Measurements from ENCODE around the gene A4GALT. TPM values are rescaled to one million over a fixed set of nuclear protein-coding genes. Genes with fewer than 3 reads are reported as not detected.
A peak's percentile ranks its signal among the peaks of the same experiment; 100 is the strongest.

A4GALT gene
- total RNA-seq, 1 experiment from 2014 or later = 29.3 TPM

- DNase-seq (ENCODE audit: low read depth) = peak; percentile 86
Measured at GRCh38 chr22:42649246-42650099, 71.2 kb downstream of the A4GALT start, which contains the start of gene CYB5R3. TSS of gene CYB5R3 (minus strand) at chr22:42649392. CDS start at chr22:42649315, 77 bp downstream.

- DNase-seq (ENCODE audit: low read depth) = peak; percentile 57
Measured at GRCh38 chr22:42648368-42649245, 72.1 kb downstream of the A4GALT start.

GRCh38 chr22:42648017-42648367 lies 72.7 kb downstream of the A4GALT start:
- no peak for DNase-seq (ENCODE audit: low read depth)

GRCh38 chr22:42646569-42647525 lies 73.8 kb downstream of the A4GALT start:
- no peak for DNase-seq (ENCODE audit: low read depth)

- DNase-seq (ENCODE audit: low read depth) = peak; percentile 62
Measured at GRCh38 chr22:42645938-42646568, 74.6 kb downstream of the A4GALT start.

- DNase-seq (ENCODE audit: low read depth) = no peak
Measured at GRCh38 chr22:42645341-42645937, 75.2 kb downstream of the A4GALT start.

- peak; percentile 77 for DNase-seq (ENCODE audit: low read depth)
Measured at GRCh38 chr22:42644422-42645340, 76.0 kb downstream of the A4GALT start.

- DNase-seq (ENCODE audit: low read depth) = no peak
Measured at GRCh38 chr22:42643634-42644421, 76.8 kb downstream of the A4GALT start.

GRCh38 chr22:42642806-42643633 lies 77.7 kb downstream of the A4GALT start:
- no peak for DNase-seq (ENCODE audit: low read depth)

Other genes with a start within 250 kb of the A4GALT start
- gene RRP7A, start 201.1 kb downstream of the A4GALT start, total RNA-seq (2014; rRNA removed) = 35.6 and 36.9 TPM in 2 replicates
- gene SERHL2, start 166.9 kb downstream of the A4GALT start, total RNA-seq (2014; rRNA removed) = 1.5 and 2.1 TPM in 2 replicates
- gene POLDIP3, start 106.0 kb downstream of the A4GALT start, total RNA-seq (2014; rRNA removed) = 34.0 and 36.4 TPM in 2 replicates
- not detected in 2 replicates for gene ATP5MGL, start 80.3 kb downstream of the A4GALT start, total RNA-seq (2014; rRNA removed)
- gene CYB5R3, start 71.5 kb downstream of the A4GALT start, total RNA-seq (2014; rRNA removed) = 165 and 193 TPM in 2 replicates
- 76.7 and 87.1 TPM in 2 replicates for gene ARFGAP3, start 136.4 kb upstream of the A4GALT start, total RNA-seq (2014; rRNA removed)